Activated CD8-positive, alpha-beta memory T cell treated with anti-CD3 and anti-CD28 coated beads, Interleukin-2, amount 50 U/mL, for 1 hour (primary cell): ENCODE results near the gene MASP1.

Experiments
- DNase-seq: peaks from one replicate; pipeline ENCODE4 v3.0.0-alpha.2; 2020; ENCODE audit errors: extremely low read depth

The MASP1 gene

DNA sequence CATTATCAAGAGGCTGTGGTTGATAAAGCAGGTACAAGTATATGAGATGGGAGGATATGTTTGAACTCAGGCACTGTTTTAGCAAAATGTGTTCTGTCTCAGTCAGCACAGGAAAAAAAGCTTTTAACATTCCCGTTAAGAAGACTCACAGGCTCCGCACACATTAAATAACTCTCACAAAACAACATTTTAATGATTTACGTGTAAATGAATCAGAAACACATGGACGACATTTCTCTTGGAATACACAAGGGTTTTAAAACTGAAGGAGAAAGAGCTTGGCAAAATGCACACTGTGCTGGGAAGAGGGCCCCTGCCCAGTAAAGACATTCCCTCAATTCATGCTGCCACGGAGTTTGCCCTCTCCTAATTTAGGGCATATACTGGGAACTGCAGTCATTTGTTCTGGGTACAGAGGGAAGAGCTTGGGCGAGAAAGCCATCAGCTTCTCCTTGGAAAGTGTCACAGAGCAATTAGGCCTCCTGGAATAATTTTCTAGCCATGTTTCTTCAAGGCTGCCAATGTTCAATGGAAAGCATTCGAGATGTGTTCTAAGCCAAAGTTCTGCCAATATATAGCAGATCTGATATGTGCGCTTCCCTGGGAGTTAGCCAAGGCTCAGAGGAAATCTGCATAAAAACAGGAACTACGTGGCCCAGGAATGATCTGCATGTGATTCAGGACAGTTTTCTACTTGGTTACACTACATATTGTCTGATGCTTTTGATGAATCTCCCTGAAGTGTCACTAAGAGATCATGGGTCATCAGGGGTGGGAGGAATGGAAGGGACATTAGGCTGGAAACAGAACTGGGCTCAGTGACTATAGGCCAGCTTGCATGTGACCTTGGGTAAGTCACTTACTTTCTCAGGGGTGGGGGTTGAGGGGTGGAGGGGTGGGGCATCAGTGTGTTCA lies 2.2 kb upstream of the MASP1 start:
- no peak for DNase-seq

DNA sequence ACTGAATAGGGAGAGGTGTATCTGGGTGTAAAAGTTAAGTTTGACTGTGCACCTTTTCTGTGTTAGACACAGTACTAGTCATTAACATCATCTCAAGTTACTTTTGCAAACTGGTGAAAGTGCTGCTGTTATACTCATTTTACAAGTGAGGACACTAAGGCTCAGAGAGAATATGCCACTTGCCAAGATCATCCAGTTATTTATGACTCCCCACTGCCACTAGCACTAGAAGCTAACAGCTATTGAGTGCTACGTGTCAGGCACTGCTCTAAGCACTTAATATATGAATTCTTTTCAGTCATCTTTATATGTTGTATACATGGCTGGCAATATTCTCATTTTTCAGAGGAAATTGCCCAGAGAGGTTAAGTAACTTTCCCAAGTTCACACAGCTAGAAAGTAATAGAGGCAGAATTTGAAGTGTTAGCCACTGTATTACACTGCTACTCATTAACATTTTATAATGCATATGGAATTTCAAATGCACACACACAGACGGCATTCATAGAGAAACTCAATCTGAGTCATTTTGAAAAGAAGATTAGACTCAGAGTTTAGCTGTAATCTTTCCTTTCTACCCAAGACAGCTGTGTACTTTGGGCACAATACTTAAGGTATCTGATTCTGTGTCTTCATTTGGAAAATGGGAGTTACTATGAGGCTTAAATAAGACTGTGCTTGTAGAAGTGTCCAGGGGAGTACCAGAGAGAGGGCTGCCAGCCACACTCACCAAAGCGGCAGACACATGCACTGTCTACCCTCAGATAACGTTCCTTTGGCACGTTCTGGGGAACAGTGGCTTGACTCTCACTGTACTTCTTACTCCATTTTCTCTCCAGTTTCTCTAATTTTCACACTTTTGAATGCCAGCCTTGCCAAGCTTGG lies 1.3 kb upstream of the MASP1 start:
- no peak for DNase-seq

DNA sequence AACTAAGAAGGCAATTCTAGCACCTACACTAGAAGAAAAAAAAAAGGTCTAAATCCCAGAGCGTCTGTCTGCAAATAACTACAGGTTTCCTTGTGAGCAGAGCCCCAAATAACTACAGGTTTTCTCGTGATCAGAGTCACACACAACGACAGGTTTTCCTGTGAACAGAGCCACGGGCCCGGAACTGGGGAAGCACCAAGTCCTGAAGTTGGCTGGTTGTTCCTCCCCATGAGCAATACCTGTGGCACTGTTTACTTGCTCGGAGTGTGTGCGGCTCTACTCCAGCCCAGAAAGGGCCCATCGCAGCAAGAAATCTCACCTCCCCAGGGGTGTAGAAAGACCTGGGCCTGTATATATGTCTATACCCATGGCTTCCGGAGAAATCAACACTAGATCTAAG lies 644 bp upstream of the MASP1 start:
- no peak for DNase-seq

GRCh38 chr3:187291001-187291511 lies 481 bp downstream of the MASP1 start:
- no peak for DNase-seq

DNA sequence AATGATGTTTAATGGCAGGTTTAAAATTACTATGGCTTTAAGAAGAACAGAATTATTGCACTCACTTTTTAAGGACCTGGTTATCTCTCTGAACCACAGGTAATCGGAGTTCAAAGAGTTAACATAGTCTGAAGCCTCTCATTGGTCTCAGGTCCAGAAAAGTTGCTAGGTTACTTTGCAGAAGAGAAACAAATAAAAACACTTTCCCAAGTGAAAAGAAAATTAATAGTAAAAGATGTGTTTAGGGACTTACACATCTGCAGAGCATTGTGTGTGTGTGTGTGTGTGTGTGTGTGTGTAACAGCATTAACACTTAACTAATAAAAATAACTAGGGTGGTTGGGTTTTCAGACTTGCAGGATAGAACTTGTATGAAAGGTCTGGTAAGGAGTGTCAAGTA lies 1.0 kb downstream of the MASP1 start:
- no peak for DNase-seq

DNA sequence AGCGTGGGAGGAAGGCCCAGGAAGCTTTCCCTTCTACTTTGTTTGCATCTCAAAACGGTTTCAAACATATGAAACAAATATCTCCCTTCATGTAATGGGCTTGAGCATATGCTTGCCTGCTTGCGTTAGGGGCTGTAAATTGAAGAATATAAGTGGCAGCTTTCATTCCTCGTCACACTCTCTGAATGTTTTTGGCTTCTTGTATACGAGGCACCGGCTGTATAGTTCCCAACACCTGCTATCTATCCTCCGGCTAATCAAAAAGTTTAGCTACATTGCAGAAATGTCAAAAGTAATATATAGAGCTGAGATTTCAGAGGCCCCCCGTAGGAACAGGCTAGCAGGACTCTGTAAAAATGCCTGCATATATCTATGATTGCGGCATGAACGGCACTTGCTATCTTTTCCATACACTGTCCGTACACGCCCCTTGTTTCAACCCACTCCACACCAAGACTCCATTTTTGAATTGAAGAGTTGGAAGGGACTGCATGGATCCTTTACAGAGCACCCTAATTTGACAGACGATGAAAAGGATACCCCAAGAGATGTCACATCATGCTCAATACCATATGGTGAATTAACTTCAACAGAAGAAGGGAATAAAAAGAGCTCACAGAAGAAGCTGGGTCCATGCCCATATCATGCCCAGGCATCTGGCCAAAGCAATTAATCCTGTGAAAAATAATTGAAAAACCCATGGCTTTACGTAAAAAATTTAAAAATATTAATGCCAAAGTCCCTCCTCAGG lies 2.5 kb downstream of the MASP1 start:
- DNase-seq = no peak

GRCh38 chr3:187288131-187288854 lies 3.2 kb downstream of the MASP1 start:
- no peak for DNase-seq

DNA sequence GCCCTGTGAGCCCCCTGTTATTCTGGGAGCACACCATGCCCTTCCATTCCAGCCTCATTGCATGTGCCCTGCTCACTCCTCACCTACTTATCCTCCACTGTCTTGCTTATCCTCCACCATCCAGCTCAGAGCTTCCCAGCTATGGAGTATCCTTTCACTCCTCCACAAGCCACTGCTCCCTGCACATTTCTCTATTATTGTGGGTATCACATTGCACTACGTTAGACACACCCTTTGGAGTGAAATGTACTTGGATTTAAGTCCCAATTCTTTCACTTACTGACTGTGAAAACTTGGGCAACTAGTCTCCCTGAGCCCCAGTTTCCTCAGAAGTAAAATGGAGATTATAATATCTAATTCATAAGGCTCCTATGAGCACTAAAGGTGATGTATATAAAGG lies 4.3 kb downstream of the MASP1 start:
- DNase-seq = no peak

DNA sequence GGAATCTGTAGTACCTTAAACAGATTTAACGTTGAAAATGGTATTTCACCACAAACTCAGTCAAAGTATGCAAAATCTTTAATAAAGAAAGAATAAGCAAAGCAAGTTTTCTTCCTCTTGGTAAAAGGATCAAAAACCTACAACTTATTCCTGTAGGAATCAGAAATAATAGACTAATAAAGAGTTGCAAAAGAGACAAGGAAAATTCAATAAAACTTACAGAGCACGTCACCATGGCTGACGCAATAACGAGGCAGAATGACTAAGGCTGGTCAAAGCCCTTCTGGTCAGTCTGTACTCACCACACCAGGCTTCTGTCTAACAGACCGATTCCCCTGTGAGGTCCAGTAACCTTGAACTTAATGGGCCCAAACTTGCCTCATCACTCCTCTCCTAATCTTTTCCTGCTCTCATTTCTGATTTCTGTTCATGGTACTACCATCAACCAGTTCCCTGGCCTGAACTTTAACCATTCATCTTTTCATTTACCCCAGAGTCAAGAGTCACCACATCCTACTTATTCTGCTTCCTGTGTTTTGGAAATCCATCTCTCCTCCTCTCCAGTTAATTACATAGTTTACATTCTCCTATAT lies 5.0 kb downstream of the MASP1 start:
- DNase-seq = no peak

DNA sequence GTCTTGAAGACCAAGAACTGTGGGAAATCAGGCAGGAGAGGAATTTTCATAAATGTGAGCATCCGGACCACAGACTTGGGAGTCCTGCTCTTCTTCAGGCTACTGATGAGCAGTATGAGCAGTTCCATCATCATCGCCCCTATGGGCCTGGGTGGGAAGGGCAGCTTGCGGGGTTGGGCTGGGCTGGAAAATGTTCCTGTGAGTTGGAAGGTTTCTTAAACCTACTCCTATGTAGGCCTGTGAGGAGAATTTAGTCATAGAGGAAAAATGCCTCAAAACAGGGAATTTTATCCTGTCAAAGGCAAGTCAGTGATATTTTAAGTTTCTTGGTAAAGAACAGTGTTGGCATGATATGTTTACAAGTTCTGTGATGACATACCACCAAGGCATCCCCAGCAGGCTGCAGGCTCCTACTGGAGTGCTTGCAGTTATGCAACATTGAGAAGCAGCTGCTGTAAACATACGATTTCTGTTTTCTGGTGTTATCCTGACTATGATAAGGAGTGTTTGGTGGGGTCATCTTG lies 10.3 kb downstream of the MASP1 start:
- DNase-seq = no peak

- no peak for DNase-seq
Measured at GRCh38 chr3:187280644-187281043, 10.9 kb downstream of the MASP1 start.

GRCh38 chr3:187277129-187277462 lies 14.4 kb downstream of the MASP1 start:
- DNase-seq = no peak

DNA sequence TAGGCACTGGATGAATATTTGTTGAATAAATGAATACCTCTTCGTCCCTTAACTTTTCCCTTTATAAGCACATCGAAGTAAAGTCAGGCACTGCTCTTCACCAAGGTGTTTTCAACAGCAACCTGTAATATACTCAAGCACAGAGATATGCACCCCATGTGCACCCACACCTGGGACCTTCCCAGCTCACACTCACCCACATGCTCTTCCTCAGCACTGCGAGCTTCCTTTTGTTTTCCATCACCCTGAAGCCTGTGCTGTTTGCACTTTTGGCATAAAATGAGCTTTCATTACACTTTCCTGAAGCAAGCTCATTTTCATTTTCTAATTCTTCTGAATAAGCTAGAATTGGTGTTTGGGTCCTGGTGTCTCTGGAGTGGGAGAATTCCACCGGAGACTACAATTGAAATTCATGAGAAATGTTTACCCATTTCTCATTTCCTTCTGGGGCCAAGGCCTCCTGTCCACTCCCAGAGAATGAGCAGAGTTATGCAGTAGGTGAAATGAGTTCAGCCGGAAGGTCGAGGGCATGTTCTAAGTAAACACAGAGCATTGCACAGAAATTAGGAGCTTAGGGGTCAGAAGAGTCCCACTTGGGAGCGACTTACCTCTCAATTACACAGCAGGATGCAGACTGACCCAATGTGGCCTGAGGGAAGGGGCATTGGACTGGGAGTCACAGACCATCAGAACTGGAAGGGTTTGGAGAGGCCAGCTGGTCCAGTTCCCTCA lies 15.0 kb downstream of the MASP1 start:
- DNase-seq = no peak

- DNase-seq = no peak
Measured at GRCh38 chr3:187274977-187275338, 16.6 kb downstream of the MASP1 start.

GRCh38 chr3:187274315-187274976 lies 17.1 kb downstream of the MASP1 start:
- DNase-seq = no peak

DNA sequence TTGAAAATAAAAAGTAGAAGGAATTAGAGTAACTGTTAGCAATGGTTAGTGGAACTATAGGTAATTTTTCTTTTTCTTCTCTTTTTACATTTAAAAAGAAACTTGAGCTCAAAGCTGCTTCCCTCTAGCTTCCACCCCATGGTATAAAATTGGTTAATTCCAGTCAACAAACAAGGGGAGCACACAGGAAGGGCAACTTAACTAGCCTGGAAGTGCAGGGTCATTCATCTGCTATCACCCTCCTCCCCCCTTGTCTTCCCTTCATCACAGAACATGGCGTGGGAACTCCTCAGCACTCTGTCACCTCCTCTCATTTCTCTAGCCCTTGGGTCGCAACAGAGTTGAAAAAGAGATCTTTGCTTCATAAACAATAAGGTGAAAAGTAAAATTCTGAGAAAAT lies 20.0 kb downstream of the MASP1 start:
- DNase-seq = no peak

- DNase-seq = no peak
Measured at GRCh38 chr3:187269486-187269885, 22.1 kb downstream of the MASP1 start.

DNA sequence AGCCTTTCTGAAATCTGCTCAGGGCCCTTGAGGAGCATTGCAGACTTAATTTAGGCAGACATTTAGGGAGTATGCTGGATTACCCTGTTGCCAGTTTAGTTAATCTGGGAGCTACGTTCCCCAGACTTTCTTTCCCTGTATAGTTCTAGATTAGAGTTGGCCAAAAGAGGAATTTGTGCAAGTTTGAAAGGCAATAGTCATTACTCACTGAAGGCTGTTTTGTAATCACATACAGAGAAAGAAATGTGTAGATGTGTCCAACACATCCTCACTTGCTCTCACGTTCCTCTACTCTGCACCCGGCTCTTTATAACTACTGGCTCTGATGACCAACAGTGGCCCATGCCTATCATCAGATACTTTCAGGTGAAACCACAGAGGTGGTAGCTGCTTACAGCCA lies 24.2 kb downstream of the MASP1 start:
- DNase-seq = no peak

DNA sequence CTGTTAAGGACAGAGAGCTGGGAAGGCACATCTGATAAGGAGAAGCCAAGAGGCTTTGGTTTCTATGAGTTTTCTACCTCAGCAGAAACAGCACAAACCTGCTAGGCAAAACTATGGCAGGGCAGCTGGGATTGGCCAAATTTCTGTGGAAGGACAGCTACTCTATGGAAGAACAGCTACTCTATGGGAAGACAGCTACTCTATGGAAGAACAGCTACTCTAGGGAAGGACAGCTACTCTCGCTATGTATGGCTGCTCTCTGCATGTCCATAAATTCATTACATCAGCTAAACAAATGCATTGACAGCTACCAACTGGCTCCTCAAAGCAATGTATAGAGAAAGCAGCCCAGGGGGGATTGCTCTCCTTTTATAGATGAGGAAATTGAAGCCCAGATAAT lies 24.8 kb downstream of the MASP1 start:
- DNase-seq = no peak
